GM18868 (cell line): ENCODE results near the gene SFSWAP.
"Not testable (repeated sequence)": the region's sequence is repeated elsewhere in the genome, so short reads cannot be mapped to it uniquely, and the experiment has no call there.

Experiments used
- ATAC-seq: cut with Tn5 transposase; IDR thresholded peaks from one replicate; pipeline ENCODE4 v1.9.1; 2021; ENCODE audit warnings: mild to moderate bottlenecking, moderate library complexity; ENCODE audit not compliant: unreplicated experiment

Gene SFSWAP

DNA sequence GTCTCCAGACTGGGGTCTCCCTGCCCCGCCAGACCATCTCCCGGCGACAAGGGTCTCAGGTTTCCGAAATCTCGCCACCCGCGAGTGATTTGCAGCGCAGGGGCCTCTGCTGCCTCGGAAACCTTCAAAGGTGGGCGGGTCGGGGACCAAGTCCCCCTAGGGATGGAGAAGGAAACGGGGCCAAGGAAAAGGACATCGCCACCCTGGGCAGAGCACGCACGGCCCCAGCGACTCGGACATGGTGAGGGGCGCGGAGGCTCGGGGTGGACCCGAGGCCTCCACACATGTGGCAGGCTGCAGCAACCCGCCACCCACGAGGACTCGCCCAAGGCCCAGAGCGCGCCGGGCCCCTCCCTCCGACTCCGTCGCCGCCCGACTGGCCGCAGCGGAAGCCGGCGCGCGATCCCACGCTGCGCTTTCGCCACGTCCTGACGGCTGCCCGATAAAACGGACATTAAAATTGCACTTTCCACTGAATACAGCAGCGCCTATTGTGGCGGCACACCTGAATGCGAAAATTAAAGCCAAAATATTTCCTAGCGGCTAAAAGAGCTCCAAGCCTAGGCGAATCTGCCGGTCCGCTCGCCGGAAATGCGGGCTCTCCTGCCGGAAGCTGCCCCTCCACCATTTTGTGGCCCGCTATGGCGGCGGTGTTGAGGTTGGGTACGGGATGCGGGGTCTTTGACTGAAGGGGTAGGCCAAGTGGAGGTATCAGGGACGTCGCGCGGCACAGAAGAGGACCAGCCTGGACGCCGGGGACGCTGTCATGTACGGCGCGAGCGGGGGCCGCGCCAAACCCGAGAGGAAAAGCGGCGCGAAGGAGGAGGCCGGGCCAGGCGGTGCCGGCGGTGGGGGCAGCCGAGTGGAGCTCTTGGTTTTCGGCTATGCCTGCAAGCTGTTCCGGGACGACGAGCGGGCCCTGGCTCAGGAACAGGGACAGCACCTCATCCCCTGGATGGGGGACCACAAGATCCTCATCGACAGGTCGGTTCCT is at the start of gene SFSWAP:
Gene SFSWAP, plus strand, starts transcription at position 627 of the 994 bp plus-strand sequence. Its CDS starts 140 bp downstream, at position 767.
- ATAC-seq: peak; percentile 91

DNA sequence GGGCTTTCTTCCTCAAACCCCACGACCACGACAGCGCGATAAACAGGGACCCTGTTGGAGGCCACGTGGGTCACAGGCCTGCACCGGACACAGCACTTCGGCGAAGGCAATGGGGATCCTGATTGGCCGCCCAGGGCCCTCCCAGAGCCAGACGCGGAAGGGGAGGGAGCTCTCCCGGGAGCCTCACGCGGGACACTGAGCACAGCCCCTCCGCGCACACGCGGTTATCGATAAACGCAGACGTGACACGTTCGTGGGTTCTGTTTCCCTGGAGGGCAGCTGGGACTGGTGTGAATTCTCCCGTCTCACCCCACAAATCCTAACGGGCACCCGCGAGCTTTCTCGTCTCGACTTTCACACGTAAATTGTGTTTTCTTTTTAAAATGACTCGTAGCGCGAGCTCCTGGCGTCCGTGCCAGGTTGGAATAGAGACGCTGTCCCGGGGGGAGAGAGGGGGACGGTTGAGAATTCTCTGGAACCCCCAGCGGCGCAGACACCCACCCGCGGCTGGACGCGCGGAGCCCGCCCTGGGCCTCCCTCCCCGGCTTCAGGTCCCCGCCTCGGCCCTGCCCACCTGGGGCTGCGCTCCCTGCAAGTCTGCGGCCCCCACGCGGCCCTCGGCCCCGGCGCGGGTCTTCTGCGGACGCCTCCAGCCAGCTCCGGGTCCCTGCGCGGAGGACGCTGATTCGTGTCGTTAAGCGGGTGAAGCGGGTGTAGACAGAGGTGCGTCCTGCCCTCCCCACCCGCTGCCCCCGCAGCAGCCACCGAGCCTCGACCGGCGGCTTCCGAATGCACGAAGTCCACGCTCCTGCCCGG is 49.5 kb upstream of the SFSWAP start:
- ATAC-seq: not testable (repeated sequence)

DNA sequence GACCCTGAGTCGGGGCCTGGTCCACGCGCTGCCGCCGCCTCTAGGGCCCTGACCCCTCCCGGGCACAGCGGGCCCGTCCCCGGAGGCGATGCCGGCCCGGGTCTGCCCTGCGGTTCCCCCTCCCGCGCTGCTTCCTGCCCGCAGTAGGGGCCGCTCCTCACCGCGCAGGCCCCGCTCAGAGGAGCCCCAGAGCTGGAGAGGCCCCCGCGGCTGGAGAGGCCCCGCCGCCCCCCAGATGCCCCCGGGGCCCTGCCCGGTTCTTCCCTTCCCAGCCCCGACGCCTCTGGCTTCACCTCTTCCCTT is 49.0 kb upstream of the SFSWAP start:
- not testable (repeated sequence) for ATAC-seq

DNA sequence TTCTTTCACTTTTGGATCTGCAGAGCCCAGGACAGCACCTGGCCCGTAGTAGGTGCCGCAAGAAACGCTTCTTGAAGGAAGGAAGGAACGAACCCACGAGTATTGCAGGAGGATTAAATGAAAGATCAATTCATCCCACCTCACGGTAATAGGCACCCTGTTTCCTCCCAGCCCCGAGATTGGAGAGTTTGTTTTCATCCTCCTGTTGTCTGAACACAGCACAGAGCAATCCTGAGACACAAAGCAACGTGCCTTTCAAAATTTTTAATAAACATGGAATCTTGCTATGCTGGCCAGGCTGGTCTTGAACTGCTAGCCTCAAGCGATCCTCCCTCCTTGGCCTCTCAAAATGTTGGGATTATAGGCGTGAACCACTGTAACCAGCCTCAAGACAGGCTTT is 48.5 kb upstream of the SFSWAP start:
- not testable (repeated sequence) for ATAC-seq

DNA sequence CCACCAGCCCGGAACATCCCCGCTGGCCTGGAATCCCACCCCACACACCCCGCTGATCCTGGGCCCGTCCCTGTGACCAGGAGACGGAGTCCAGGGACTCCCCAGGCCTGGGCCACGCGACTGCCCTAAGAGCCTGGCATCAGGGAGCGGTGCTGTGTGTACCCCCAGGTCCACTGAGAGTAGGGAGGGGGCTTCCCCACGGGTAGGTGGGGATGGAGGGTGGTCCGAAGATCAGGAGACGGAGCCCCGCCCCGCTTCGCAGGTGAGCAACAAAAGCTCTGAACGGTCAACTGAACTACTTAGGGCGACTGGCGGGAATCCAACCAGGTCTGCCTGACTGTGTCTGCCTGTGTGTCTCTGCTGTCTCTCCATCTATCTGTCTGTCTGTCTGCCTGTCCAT is 45.2 kb upstream of the SFSWAP start:
- ATAC-seq: not testable (repeated sequence)

DNA sequence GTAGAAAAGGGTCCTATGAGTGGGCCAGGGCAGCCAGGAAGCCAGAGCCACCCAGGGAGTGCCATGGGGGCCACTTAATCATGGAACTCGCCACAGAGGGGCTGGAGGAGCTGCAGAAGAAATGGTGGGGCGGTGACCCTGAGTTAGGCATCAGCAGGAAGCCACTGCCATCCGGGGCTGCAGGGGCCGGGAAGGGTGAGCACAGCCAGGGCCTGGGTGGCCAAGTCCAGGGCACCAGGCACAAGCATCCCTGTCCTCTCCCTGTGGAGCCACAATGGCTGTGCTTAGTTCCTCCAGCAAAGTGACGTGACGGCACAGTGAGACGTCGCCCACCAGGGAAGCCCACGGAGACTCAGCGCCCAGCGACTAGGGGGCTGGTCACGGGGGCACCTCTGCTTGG is 44.4 kb upstream of the SFSWAP start:
- ATAC-seq: not testable (repeated sequence)

DNA sequence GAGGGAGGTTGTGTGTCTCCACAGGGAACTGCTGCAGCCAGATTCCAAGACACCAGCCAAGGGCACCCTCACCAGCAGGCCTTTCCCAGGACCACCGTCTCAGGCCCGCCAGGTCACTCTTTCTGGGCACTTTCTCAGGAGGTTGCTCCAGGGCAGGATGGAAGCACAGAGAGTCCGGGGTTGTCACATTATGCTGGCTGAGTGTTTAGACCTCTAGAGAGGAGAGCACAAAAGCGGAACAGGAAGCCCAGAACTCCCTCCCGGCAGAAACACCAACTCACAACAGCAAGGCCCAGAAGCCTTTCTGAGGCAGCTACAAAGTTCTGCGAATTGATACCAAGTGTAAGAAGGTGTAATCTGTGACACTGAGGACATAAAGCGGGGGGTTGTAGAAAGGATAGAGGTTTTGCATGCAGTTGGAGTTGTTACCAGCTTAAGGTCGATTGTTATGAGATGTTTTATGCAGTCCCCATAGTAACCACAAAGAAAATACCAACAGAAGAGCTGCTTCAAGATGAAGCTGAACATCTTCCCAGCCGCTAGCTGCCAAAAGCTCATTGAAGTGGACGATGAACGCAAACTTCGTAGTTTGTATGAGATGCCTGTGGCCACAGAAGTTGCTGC is 43.8 kb upstream of the SFSWAP start:
- not testable (repeated sequence) for ATAC-seq

DNA sequence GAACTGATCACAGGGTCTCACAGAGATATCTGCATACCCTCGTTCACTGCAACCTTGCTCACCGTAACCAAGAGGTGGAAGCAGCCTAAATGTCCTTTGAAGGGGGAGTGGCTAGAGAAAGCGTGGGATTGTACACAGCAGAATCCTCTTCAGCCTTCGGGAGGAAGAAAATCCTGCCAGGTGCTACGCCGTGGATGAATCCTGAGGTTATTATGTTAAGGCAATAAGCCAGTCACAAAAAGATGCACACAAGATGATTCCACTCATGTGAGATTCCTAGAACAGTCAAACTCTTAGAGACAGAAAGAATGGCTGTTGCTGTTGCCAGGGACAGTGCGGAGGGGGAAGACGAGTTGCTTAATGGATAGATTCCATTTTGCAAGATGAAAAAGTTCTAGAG is 39.6 kb upstream of the SFSWAP start:
- no peak for ATAC-seq

DNA sequence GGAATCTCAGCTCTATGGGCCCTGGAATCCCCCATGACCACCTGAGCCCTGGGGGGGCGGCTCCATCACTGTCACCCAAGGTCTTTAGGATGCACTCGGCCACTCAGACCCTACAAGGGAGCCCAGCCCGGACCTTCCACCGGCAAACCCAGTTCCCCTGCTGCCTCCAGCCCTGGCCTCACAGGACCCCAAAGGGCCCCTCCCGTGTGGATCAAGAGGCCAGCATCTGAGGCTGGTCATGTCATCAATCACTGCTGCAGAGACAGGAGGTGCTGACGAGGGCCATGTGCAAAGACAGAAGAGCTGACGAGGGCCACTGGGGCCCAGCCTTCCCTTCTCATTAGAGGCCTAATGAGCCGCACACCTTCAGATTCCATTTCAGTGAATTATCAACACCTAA is 39.0 kb upstream of the SFSWAP start:
- ATAC-seq: no peak

DNA sequence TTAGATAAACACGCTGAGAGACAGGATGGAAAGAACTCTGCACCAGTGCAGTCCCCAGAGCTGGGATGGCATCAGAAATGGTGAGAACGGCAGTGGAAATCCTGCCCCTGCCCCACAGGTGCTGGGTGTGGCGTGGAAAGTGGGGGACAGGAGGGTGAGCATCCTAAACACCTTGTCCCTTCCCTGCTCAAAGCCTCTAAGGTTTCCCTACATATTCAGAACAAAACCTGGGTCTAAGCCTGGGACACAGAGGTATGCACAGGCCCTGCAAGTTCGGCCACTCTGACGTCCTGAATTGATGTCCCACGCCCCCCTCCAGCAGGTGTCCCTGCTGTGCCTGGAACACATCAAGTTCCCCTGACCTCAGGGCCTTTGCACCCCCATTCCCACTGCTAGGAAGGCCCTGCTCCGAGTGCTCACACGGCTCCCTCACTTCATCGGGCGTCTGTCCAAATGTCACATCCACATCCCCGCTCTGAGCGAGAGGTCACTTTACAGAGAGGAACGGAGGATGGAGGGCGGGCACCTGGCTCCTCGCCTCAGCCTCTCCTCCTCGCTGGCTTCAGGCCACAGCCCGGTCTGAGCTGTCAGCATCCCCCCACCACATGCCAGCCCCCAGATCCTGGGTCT is 38.5 kb upstream of the SFSWAP start:
- ATAC-seq: no peak

DNA sequence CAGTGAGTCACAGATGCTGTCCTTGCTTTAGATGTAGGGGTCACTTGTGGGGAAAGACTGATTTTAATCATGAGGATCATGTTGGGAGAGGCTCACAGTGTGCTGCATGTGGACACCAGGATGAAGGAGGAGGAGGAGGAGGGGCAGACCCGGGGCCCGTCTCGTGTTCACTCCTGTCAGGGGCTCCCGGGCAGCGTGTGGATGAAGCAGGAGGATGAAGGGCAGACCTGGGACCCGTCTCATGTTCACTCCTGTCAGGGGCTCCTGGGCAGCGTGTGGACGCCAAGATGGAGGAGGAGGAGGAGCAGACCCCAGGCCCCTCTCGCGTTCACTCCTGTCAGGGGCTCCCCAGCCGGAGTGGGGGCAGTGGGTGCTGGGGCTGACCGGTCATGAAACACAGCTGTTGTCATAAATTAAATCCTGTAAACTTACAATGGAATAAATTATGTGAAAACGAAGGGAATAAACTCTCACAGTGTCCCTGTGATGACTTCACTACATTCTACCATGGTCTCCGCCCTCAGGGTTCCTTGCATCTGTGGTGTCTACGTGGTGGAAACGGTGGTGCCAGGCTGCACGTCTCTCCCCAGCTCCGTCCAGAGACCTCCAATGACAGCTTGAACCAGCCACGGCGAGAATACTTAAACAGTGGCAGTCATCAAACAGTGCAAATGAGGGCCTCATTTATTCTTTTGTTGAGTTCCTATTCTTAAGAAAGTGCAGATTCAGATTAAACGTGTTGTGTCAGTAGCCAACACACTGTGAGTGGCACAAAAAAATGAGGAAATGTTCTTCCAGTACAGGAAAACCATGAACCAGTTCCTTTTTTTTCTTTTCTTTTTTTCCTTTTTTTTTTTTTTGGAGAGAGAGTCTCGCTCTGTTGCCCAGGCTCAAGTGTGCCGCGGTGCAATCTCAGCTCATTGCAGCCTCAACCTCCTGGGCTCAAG is 37.7 kb upstream of the SFSWAP start:
- ATAC-seq: no peak

DNA sequence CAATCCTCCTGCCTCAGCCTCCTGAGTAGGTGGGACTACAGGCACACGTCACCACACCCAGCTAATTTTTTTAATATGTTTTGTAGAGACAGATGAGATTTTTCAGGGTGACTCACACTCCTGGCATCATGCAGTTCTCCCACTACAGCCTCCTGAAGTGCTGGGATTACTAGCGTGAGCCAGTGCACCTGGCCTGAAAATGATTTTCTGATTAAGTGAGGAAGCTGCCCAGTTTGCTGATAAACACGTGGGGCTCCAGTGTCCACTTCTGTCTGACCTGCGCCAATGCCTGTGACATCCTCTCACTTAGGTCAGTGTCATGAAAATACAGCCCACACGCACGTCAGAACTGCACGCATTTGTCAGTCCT is 37.0 kb upstream of the SFSWAP start:
- no peak for ATAC-seq

DNA sequence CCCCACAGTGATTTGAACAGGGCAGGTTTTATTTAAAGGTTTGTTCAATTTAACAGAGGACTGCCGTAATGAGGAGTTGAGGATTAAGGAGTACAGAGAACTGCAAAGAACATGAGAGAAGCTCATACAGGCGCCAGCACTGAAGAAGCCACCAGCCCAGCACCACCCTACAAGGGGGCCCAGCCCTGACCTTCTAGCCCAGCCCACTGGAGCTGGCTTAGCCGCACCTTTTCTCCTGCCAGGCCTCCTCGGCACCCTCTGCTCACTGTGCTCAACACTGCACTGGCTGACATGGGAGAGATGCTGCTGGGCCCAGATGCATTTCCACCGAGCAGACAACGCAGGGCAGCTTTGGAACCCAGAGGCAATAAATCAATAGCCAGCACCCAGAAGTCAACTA is 36.5 kb upstream of the SFSWAP start:
- no peak for ATAC-seq

DNA sequence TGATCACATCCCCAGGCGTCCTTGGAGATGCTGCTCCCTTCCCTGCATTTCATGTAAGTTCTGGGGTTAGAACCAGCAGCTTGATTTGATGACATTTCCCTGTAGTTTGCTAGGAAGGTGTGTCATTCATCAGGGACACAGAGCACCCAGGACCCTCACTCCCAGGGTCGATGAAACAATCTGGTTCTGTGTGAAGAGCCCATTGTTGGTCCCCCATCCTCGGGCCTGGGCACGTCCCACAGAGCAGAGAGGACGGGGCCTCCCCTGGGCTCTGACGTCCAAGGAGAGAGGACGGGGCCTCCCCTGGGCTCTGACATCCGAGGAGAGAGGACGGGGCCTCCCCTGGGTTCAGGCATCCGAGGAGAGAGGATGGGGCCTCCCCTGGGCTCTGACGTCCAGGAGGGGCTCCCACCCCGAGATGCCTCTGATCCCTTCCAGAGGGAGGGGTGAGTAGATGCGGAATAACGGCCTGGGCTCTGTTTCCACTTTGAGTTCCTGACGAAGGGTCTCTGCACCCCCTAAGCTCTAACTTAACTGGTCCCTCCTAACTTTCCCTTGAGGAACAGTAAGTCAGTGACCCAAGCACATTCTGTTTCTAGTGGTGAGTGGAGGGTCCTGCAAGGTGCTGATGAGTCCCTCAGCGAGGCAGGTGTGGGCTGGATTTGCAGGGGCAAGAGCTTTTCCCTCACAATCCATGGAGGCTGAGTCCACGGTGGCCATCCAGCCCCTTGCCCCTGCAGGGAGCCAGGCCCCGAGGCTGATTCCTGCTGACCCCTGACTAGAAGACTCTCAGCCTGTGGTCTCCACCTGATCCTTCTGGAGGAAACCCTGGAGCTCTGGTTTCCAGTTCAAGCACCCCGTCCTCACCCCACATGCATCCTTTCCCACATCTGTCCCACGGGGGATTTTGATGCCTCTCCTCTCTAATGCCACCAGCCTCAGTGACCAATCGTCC is 35.5 kb upstream of the SFSWAP start:
- no peak for ATAC-seq

DNA sequence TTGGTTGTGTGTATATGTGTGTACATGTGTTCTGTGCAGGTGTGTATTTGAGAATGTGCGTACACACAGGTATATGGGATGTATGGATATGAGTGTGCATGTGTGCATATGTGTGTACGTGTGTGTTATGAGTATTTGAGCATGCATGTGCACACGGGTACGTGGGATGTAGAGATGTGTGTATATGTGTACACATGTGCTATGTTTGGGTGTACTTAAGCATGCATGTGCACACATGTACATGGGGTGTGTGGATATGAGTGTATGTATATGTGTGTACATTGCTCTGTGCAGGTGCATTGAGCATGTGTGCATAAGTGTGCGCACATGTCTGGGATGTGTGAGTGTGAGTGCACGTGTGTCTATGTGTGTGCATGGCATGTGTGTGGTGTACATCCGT is 34.3 kb upstream of the SFSWAP start:
- no peak for ATAC-seq

DNA sequence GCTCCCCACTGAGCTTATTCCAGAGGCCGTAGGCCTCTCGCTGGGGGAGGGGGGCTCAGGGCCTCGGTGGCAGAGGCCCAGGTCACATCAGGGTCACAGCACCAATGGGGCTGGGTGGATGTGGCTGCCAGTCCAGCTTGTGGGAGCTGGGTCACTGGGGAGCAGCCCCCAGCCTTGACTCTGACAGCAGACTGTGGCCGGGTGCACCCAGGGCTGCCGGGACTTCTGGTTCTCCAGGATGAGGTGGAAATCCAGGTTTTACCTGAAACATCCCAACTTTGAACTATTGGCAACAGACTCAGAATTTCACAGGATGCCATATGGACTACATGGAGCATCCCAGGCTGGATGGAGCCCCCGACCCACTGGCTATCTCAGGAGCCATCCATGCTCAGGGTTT is 33.8 kb upstream of the SFSWAP start:
- not testable (repeated sequence) for ATAC-seq

DNA sequence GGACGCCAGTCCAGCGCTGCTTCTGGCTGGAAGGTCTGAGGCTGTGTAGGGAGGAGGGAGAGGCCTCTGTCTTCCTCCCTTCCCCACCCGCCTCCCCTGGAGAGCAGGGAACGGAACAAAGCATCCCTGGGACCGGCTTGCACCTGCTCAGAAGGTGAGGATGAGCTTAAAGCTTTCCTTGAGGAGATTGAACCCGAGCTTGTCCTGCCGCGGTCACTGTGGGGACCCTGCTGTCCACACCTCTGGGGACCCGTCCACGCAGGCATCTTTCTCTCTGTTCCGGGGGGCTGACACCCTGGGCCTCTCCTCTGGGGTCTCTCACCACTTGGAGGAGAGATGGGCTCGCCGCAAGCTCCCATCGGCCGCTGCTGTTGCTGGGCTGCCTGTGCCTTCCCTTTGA is 33.2 kb upstream of the SFSWAP start:
- no peak for ATAC-seq

DNA sequence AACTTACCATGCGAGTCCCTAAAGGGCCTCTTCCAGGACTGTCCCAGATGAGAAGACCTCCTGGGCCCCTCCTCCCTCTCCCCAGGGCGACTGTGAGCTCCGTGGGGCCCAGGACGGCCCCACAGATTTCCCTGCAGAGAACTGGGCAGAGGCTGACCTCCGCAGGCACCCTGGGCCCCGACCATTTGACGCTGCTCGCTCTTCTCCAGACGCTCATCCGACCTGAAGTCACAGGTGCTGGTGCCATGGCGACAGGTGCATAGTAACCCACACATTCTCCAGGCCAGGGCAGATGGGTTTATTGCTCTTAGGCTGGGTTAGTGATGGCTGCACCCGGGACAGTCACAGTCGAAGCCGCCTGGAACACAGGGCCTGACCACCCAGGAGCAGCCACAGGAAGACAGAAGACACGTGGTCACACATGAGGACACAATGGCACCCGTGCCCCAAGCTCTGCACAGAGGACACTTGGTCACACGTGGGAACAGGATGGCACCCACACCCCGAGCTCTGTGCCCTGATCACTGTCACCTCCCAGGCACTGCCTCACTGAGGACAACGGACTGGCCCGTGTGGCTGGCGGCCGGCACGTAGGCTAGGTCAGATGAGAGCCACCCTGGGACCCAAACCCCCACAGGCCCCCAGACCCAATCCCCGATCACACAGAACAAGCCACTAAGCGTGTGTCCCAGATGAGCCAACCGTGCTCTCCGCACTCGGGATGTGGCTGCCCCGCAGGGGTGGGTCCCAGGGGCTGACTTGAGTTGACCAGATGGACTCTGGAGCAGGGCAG is 32.3 kb upstream of the SFSWAP start:
- ATAC-seq: not testable (repeated sequence)
